ENCODE measurements around the gene CSMD2.

DNA sequence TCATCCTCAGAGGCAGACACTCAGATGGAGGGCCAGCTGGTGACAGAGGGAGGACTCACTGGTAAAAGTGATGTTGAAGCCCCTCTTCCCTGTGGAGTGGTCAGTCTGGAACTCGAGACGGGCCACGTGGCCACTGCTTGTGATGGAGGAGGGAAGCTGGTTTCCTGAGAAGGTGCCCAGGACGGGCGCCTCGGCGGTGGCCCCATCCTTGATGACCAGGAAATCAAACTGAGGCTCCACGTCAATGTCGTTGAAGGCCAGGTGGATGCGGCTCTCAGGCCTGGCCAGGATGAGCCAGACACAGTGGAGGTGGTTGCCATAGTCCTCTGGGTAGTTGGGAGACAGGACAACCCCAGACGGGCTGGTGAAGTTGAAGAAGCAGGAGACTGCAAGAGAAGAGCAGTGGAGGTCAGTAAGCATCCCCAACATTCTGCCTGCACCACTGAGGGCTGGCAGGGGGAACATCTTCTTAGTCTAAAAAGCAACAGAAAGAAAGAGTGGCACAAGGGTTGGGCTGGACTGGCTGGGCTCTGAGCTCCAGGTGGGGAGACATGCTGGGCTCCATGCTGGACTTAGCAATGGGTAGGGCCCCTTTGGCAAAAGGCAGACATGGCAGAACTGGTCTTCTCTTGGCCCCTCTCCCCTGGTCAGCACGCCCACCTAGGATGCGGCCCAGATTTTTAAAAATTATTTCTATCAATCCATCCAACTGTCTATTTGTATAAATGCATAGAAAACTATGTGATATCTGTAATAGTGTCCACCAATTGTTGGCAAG is 421.6 kb downstream of the CSMD2 start:
- no peak for TF ChIP-seq SUZ12 (IDR thresholded peaks at IDR 0.05; ENCODE audit: extremely low read depth, insufficient read depth, insufficient read length)
- TF ChIP-seq ZNF274 (IDR thresholded peaks at IDR 0.05; ENCODE audit: low read depth, low read length): no peak
- no peak for TF ChIP-seq YY1 (IDR thresholded peaks at IDR 0.05; ENCODE audit: insufficient read depth, insufficient read length)

Data from NT2/D1 (cell line).